ENCODE data around the gene PAPSS2. TPM values are rescaled to one million over a fixed set of nuclear protein-coding genes. Genes with fewer than 3 reads are reported as not detected.
A peak's percentile ranks its signal among the peaks of the same experiment; 100 is the strongest.

Gene PAPSS2
- total and polyA plus RNA-seq, 12 donors, result 55.0 to 775 (median 243) TPM

DNA sequence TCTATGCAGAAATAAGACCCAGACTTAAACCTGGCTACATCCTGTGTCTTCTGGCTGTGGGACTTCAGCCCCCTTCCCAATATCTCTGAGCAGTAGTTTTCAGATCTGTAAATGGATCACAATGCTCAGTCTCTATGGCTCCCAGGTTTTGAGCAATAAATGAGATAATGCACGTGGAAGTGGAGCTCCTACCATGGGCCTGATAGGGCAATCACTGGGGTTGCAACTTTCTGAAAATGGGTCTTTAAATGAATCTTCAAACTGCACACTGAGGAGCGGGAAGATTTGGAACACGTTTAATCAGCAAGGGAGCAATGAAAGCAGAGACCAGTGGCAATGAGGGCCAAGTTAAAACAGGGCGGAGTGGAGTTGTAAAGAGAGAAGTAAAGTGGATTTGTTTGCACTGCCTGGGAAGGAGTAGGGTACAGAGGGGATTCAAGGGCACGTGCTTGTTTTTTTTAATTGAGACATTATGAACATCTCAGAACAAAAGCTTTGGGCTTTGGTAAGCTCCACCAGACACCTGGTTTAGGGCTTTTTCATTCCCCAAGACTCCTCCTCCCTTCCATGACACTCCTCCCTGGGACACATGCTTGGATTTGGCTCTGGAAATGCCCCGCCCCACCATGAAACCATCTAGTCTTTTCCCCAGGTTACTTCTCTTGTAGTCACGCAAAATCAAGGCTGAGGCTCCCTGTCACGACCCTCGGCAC, 42.7 kb downstream of the PAPSS2 start:
- Histone ChIP-seq H3K27me3 (no peaks in the 10 kb centered on the region), H3K36me3 (replicated peaks in 1 of 2) (peaks cover 0 to 5% of the 10 kb centered on the region in 2 donors), H3K9me3 (replicated peaks in 1 of 3) (no peaks in the 10 kb centered on the region), H3K4me3 (no peak overlapping the region), H3K27ac (peak overlapping the region; percentile 13 to 91 (median 49)), H3K4me1 (replicated peaks in 1 of 2) (peaks cover 21 to 60% of the 10 kb centered on the region in 2 donors)
- intact Hi-C loops (cut with DNase I), result no loop called here
- 84 to 91% (median 88%) methylated on average over 9 of the region's 9 CpGs for WGBS, 4 donors
- DNase-seq, result no peak
- TF ChIP-seq, protein P1, sequence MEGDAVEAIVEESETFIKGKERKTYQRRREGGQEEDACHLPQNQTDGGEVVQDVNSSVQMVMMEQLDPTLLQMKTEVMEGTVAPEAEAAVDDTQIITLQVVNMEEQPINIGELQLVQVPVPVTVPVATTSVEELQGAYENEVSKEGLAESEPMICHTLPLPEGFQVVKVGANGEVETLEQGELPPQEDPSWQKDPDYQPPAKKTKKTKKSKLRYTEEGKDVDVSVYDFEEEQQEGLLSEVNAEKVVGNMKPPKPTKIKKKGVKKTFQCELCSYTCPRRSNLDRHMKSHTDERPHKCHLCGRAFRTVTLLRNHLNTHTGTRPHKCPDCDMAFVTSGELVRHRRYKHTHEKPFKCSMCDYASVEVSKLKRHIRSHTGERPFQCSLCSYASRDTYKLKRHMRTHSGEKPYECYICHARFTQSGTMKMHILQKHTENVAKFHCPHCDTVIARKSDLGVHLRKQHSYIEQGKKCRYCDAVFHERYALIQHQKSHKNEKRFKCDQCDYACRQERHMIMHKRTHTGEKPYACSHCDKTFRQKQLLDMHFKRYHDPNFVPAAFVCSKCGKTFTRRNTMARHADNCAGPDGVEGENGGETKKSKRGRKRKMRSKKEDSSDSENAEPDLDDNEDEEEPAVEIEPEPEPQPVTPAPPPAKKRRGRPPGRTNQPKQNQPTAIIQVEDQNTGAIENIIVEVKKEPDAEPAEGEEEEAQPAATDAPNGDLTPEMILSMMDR (IDR thresholded peaks at IDR 0.05), result no peak
- TF ChIP-seq POLR2A (IDR thresholded peaks at IDR 0.05), result no peak

DNA sequence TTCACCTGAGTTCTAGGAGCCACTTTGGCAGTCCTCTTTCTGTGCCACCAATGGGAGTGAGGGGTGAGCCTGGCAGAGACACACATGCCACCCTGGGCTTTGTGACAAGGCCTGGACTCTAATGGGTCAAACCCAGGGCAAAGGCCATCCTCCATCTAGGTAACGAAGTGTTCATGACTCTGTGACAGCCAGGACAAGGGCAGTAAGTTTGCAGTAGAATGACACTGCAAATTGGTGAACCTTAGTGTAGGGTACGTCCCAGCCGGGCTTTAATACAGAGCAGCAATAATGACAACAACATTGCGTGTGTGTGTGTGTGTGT, 43.3 kb downstream of the PAPSS2 start:
- Histone ChIP-seq H3K9me3 (replicated peaks in 1 of 3) (no peaks in the 10 kb centered on the region), H3K4me1 (replicated peaks in 1 of 2) (peaks cover 16 to 55% of the 10 kb centered on the region in 2 donors), H3K27ac (peak overlapping the region in 3 of 5 donors; percentile 38 to 91 (median 85)), H3K4me3 (no peak overlapping the region), H3K36me3 (replicated peaks in 1 of 2) (peaks cover 0 to 5% of the 10 kb centered on the region in 2 donors), H3K27me3 (no peaks in the 10 kb centered on the region)
- 83 to 97% (median 92%) methylated on average over 1 to 4 of the region's 4 CpGs for WGBS, 4 donors
- intact Hi-C loops (cut with DNase I), result no loop called here
- TF ChIP-seq POLR2A (IDR thresholded peaks at IDR 0.05), result no peak
- TF ChIP-seq, protein P1 (IDR thresholded peaks at IDR 0.05), result no peak
- no peak for DNase-seq

DNA sequence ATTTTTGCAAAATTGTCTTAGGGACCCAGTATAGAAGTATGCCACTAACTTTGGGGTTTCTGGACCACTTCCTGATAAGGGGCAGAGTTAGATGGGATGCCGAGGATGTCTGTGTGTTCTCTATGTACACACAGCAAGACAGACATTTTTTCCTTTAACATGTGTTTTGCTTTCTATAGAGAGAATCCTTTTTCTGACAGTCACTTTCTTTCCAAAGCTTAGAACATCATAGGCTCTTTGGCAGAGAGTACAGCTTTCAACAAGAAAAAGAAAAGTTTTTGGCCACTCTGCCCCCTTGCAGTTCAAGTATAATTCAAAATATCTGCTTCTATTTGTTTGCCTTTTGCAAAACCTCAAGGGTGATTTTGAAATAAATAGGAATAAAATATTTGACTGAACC, 44.1 kb downstream of the PAPSS2 start:
- WGBS, 4 donors, result 67 to 75% (median 68%) methylated on average over 1 of the region's 1 CpG
- no peak overlapping the region for H3K4me3 ChIP-seq
- intact Hi-C loops (cut with DNase I), result no loop called here

DNA sequence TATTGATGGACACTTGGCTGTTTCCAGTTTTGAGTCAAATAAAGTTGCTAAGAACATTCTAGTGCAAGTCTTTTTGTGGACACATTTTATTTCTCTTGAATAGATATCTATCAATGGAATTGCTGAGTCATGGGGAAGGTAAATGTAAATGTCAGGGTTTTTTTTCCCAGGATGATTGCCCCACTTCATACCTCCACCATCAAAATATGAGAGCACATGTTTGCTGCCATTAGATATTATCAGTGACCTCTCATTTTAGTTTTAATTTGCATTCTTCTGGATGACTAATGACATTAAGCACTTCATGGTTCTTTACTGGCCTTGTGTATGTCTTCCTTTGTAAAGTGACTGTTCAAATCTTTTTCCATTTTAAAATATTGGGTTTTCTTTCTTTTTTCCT, 45.7 kb downstream of the PAPSS2 start:
- peaks cover 13 to 39% of the 10 kb centered on the region in 2 donors for H3K4me1 ChIP-seq (replicated peaks in 1 of 2)
- TF ChIP-seq, protein P1 (IDR thresholded peaks at IDR 0.05), result no peak
- no peak for TF ChIP-seq POLR2A (IDR thresholded peaks at IDR 0.05)
- peaks cover 0 to 9% of the 10 kb centered on the region in 2 donors for H3K36me3 ChIP-seq (replicated peaks in 1 of 2)
- H3K27ac ChIP-seq, result peak overlapping the region in 3 of 5 donors; percentile 33 to 73 (median 38)
- H3K9me3 ChIP-seq (replicated peaks in 1 of 3), result no peaks in the 10 kb centered on the region
- intact Hi-C loops (cut with DNase I), result no loop called here
- H3K4me3 ChIP-seq, result no peak overlapping the region
- DNase-seq, result no peak
- no peaks in the 10 kb centered on the region for H3K27me3 ChIP-seq

More for the DNA sequence above, 44.1 kb downstream of the PAPSS2 start:
- peak overlapping the region in 2 of 5 donors; percentile 38 to 73 for H3K27ac ChIP-seq
- H3K27me3 ChIP-seq, result no peaks in the 10 kb centered on the region
- peaks cover 0 to 5% of the 10 kb centered on the region in 2 donors for H3K36me3 ChIP-seq (replicated peaks in 1 of 2)
- H3K9me3 ChIP-seq (replicated peaks in 1 of 3), result no peaks in the 10 kb centered on the region
- TF ChIP-seq POLR2A (IDR thresholded peaks at IDR 0.05), result no peak
- TF ChIP-seq, protein P1 (IDR thresholded peaks at IDR 0.05), result no peak
- no peak for DNase-seq
- peaks cover 15 to 51% of the 10 kb centered on the region in 2 donors for H3K4me1 ChIP-seq (replicated peaks in 1 of 2)
